Kidney epithelial cell (primary cell): ENCODE results near the gene SMIM23. TPM values are rescaled to one million over a fixed set of nuclear protein-coding genes. Genes with fewer than 3 reads are reported as not detected.

ENCODE experiments used
- total RNA-seq: library from RNA; depleted of rRNA; stranded (reverse); fragments of >200 nt; gene quantifications from 2 replicates; pipeline ENCODE4 v1.2.3, GENCODE V29; 2015

Gene SMIM23
- total RNA-seq, 1 donor from 2014 or later = not detected

Other genes starting within 250 kb of the SMIM23 start
- gene FBXW11, start 220.8 kb downstream of the SMIM23 start, total RNA-seq = 52.8 and 75.1 TPM in 2 replicates